CD4-positive, alpha-beta T cell treated with Interleukin-4 for 1 hour (primary cell): ENCODE measurements around the gene CLDN9.

Source experiments
- DNase-seq, 2 donors: peaks; one replicate each; pipeline ENCODE4 v3.0.0-alpha.2; 2020 to 2022

The CLDN9 gene

DNA sequence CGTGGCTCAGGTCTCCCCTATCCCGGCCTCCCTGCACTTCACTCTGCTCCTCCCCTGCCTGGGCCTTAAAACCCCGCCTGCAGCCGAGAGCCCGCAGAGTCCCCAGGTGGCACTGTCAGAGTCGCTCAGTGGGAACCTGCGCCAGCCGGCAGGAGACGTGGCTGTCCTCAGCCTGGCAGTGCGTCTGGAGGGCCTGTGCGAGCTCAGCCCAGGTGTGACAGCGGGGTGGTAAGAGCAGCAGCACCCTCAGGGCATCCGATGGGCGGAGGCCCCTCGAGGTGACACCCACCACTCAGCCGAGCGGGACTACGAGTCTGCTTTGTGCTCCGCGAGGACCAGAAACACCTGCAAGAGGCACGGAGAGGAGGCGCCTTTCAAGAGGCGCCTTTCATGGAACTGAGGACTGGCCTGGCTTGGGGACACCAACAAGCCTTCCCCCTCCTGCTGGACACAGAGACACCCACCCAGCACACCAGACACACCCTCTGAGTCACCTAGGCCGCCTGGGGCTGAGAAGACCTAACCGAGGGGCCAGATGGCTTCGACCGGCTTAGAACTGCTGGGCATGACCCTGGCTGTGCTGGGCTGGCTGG, at the start of gene CLDN9:
Gene CLDN9, plus strand, starts transcription at position 96 of the 593 bp plus-strand sequence. Its CDS starts 440 bp downstream, at position 536.
- DNase-seq, result no peak

GRCh38 chr16:2963074-2963722, 49.5 kb upstream of the CLDN9 start:
- DNase-seq, result peak; percentile 46 to 57

GRCh38 chr16:2963723-2964474, 48.8 kb upstream of the CLDN9 start, which contains the start of gene KREMEN2:
KREMEN2 (plus strand) TSS chr16:2964275; CDS start chr16:2964521, 246 bp downstream.
- peak in 1 of 2 donors; percentile 24 for DNase-seq

- peak; percentile 68 to 71 for DNase-seq
Measured at GRCh38 chr16:2964475-2965336, 48.0 kb upstream of the CLDN9 start.

GRCh38 chr16:2966043-2966807, 46.5 kb upstream of the CLDN9 start:
- DNase-seq, result no peak

DNA sequence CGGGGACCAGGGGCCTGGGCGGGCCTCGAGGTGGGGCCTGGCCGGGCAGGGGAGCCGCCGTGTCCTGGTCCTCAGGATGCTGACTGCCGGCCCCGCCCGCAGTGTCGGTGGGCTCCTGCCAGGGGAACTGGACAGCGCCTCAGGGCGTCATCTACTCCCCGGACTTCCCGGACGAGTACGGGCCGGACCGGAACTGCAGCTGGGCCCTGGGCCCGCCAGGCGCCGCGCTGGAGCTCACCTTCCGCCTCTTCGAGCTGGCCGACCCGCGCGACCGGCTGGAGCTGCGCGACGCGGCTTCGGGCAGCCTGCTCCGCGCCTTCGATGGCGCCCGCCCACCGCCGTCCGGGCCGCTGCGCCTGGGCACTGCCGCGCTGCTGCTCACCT, 45.9 kb upstream of the CLDN9 start:
- no peak for DNase-seq

GRCh38 chr16:2967211-2967631, 45.5 kb upstream of the CLDN9 start:
- no peak for DNase-seq

DNA sequence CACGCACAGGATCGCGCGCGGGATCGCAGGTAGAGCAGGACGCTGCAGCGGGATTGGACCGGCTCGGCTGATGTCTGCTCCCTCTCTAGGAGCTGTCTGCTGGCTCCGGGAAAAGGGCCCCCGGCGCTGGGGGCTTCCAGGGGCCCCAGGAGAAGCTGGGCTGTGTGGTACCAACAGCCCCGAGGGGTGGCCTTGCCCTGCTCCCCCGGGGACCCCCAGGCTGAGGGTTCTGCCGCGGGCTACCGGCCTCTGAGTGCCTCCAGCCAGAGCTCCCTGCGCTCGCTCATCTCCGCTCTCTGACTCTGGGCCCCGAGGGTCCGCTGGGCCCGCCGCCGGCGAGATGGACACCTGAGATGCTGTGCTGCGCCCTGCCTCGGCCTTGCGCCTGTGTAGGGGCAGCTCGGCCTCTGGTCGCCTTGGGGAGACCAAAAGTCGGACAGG, 45.0 kb upstream of the CLDN9 start:
- DNase-seq, result no peak

DNA sequence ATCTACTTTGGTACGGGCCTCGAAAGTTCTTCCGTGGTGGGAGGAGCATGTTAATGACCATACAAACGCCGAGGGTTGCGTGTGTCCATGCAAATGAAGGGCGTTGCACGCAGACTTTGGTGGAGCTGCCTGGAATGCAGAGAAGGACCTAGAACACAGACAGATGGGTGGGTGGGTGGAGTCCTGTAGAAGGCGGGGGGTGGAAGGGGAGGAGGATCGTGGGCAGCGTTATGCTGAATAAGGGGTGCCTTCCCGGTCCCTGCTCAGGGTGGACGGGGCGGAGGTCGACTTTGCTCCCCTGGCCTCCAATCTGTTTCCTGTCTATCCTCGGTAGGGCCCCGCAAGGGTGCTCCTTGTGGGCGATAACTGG, 44.4 kb upstream of the CLDN9 start:
- peak in 1 of 2 donors; percentile 51 for DNase-seq

DNA sequence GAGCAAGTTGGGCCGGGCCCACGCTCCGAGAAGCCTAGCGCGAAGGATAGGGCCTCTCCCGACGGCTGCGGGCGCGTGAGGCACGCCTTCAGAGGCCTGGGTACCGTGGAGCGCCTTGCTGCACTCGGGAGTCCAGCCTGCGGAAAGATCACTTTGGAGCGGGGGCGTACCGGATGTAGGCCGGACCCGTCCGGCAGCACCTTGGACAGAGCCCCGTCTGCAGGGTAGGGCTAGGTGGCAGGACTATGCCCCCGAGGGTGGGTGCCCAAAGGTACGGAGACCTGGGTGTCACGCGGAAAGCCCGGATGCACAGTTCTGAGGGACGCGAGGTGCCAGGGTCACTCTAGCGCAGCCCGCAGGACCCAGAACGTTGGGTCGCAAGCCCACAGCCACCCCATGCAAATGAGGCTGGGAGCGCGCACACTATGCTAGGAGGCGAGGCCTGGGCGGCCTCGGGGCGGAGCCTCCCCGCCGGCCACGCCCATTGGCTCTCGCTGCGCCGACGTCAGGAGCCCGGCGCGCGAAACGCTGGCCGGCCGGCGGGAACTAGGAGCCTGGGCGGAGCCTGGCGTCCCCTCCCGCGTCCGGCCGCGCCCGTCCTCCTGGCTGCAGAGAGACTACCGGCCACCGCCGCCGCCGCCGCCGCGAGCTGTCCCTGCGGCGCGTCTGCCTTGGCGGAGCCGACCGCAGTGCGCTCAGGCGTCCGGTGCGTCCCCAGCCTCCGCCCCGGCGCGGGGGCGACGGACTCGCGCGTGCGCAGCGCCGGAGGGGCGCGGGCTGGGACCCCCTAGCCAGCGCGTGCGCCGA, 43.8 kb upstream of the CLDN9 start, which contains the start of gene PAQR4:
Gene PAQR4, plus strand, starts transcription at position 611 of the 807 bp plus-strand sequence. CDS start 327 bp downstream, outside the sequence.
- peak; percentile 82 to 84 for DNase-seq

DNA sequence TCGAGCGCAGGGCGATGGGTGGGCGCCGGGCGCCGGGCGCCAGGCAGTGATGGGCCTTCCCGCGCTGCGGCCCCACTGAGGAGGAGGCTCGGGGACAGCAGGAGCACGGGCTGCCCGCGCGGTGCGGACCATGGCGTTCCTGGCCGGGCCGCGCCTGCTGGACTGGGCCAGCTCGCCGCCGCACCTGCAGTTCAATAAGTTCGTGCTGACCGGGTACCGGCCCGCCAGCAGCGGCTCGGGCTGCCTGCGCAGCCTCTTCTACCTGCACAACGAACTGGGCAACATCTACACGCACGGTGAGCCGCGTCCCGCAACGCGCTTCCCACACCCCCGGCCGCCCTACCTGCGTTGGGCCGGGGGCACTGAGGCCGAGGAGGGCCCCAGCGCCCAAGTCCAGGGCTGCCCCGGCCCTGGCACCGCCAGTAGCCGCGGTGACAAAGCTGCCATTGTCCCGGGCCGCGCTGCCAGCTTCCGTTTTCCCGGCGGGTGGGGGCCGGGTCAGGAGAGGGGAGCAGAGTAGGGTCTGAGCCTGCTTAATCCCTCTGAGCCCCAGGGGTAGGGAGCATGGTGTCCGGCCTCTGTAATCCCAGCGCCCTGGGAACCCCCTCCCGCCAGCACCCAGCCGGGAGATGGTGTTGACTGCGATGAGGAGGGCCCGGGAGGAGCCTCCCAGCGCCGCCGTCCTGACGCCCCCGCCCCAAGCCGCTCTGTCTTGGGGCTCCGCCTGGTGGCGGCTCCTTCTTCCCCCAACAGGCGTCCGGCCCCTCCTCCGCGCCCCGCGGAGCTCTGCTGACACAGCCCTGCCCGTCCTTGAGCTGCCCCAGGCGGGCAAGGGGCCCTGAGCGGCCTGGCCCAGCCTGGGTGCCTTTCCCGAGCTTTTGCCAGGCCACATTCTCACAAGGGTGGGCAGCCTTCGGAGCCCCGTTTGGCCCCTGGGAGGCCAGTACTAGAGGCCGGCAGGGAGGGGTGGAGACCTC, 42.9 kb upstream of the CLDN9 start:
- DNase-seq, result peak; percentile 63 to 64

DNA sequence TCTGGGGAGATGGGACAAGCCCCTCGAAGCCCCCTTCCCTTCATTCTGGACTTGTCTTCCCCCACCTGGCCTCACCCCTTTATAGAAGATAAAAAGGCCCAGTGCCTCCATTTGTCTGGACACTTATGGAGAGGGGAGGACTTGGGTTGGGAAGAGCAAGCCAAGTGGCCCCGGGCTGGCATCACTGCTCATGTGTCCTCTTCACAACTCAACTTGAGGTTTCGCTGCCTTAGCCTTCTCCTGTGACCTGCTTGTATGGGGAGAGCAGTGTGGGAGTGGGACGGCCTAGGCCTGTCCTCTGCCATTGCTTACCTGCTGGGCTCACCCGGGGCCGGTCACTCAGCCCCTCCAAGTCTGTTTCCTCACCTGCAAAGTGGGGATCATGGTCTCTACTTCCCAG, 42.2 kb upstream of the CLDN9 start:
- DNase-seq, result no peak

DNA sequence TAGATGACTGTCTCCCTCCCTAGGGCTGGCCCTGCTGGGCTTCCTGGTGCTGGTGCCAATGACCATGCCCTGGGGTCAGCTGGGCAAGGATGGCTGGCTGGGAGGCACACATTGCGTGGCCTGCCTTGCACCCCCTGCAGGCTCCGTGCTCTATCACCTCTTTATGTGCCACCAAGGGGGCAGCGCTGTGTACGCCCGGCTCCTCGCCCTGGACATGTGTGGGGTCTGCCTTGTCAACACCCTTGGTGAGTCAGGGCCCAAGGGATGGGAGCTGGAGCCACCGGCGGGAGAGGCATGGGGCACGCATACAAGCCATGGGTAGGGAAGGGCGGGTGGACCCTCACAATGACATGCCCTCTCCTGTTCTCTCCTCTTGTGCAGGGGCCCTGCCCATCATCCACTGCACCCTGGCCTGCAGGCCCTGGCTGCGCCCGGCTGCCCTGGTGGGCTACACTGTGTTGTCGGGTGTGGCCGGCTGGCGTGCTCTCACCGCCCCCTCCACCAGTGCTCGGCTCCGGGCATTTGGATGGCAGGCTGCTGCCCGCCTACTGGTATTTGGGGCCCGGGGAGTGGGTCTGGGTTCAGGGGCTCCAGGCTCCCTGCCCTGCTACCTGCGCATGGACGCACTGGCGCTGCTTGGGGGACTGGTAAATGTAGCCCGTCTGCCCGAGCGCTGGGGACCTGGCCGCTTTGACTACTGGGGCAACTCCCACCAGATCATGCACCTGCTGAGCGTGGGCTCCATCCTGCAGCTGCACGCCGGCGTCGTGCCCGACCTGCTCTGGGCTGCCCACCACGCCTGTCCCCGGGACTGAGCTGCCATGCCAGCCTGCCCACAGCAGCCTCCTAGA, 41.4 kb upstream of the CLDN9 start:
- no peak for DNase-seq

DNA sequence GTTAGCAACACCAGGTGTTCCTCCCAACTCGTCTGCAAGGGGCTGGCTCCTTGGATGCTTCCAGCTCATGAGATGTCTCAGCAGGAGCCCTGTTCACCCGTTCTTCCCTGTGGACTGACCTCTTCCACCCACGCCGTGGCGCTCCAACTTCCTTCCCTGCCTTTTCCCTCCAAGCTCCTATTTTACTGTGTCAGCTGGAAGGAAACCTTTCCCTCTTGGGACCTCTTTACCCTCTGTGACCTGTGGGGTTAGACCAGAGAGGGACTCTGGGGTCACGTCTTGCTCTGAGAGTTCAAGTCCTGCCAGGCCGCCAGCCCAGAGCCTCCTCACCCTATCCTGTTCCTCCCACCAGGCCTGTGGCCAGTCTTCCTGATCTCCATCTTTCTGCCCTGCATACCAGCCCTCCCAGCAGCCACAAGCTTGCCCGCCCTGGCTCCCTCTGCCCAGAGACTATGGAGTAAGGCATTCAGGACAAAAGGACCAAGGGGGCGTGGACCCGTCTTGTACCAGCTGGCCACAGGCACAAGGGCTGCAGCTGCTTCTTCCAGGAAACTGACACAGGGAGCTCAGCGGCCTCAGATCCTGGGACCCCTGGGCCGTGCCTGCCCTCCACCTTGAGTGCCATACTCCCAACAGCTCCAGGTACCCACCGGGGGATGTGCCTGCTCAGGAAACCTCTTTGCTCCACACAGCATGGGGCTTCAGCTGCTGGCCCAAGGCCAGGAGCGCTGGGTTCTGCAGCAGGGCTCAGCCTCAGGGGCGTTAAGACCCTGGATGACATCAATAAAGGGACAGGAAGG, 40.5 kb upstream of the CLDN9 start:
- DNase-seq, result no peak

- DNase-seq, result no peak
Measured at GRCh38 chr16:2973093-2973492, 39.6 kb upstream of the CLDN9 start.

DNA sequence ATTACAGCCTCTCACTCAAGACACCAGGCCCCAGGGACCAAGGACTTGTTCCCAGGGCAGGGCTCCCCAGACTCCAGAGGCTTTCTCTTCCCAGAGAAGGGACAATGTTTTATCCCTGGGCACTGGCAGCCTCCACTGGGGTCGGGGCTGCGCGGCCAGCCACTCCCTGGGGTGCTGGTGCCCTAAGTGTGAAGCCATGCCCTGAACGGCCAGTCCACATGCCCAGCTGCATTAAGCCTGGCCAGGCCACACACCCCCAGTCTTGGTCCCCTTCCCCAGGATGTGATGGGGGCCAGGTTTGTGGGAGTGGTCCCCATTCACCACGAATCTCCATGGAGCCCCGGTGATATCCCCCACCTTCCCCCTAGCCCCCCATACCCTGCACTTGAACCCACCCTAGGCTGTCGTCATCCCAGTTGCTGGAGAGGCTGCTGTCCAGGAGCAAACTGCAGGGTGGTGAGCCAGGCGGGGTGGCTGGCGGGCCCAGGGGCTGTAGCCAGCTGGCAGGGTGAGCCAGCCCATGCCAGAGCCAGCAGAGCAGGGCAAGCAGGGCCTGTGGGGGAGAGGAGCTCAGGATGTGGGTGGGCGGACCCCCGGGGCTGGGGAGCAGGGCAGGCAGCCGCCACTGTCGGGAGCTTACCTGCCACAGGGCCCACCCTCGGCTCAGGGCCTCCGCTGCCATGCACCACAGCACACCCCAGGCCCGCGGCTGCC, 39.0 kb upstream of the CLDN9 start:
- DNase-seq, result no peak
